Measurements from ENCODE around the gene UGGT2. TPM values are rescaled to one million over a fixed set of nuclear protein-coding genes. Genes with fewer than 3 reads are reported as not detected.
"Not testable (repeated sequence)": the region's sequence is repeated elsewhere in the genome, so short reads cannot be mapped to it uniquely, and the experiment has no call there.

UGGT2 gene
- total RNA-seq, 4 donors from 2014 or later, result 8.7 to 21.5 (median 13.6) TPM

DNA sequence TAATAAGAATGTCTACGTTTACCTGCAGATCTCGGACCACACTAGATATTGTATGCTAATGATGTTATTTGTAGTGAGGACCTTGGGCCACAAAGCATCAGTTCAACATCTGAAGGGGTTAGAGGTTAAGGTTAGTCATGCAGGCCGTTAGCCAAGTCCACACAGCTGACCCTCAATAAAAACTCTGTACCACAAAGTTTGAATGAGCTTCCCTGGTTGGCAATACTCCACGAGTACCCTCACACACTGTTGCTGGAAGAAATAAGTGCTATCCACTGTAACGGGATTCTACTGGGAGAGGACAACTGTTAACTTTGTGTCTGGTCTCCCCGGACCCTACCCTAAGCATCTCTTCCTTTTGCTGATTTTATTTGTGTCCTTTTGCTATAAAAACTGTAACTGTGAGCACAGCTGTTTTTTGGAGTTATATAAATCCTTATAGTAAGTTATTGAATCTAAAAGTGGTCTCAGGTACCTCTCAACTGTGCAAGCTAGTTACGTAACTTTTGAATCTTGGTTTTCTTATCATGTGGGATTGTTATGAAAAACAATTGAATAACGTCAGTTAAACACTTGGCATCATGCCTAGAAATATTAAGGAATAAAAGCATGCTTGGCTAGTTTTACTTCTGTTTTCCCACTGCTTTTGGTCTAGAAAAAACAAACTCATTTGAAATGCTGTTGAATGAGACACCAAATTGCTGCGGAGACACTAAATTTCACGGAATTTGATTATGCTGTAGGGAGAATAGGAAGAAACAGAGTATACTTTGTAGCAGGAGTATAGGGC is 194.7 kb downstream of the UGGT2 start:
- intact Hi-C loops (cut with DNase I; ENCODE audit: low total_unique reads), result no loop called here
- DNase-seq (ENCODE audit: low spot score in 2 of 2), result no peak
- WGBS, 2 donors, result 69 to 75% methylated on average over 10 of the region's 10 CpGs
- no peak for TF ChIP-seq CTCF (IDR thresholded peaks at IDR 0.05)
- TF ChIP-seq POLR2A (IDR thresholded peaks at IDR 0.05), result no peak
- H3K4me3 ChIP-seq (ENCODE audit: low read depth, poor library complexity, severe bottlenecking), result no peak overlapping the region

GRCh38 chr13:95845656-95846055 is 207.5 kb downstream of the UGGT2 start:
- H3K4me3 ChIP-seq (ENCODE audit: low read depth, poor library complexity, severe bottlenecking); intact Hi-C loops (cut with DNase I; ENCODE audit: low total_unique reads); DNase-seq (ENCODE audit: low spot score in 2 of 2): not testable (repeated sequence)
- 94 to 96% methylated on average over 21 to 26 of the region's 26 CpGs for WGBS, 2 donors

DNA sequence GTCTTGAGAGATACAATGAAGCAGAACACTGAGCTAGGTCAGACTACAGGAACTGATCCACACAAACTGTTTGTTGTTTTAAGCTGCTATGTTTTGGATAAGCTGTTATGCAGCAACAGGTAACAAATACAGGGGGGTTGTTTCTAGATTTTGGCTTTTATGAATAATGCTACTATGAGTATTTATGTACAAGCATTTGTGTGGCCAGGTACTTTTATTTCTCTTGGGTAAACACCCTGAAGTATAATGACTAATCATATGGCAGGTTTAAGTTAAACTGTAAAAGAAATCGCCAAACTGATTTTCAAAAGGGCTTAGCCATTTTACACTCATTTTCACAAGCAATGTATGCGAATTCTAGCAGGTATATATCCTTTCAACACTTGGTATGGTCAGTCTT is 210.3 kb downstream of the UGGT2 start:
- TF ChIP-seq POLR2A (IDR thresholded peaks at IDR 0.05) (no peak), CTCF (IDR thresholded peaks at IDR 0.05) (no peak)
- DNase-seq (ENCODE audit: low spot score in 2 of 2), result no peak
- intact Hi-C loops (cut with DNase I; ENCODE audit: low total_unique reads), result no loop called here
- H3K4me3 ChIP-seq (ENCODE audit: low read depth, poor library complexity, severe bottlenecking), result no peak overlapping the region
- 91 to 92% methylated on average over 2 of the region's 2 CpGs for WGBS, 2 donors

DNA sequence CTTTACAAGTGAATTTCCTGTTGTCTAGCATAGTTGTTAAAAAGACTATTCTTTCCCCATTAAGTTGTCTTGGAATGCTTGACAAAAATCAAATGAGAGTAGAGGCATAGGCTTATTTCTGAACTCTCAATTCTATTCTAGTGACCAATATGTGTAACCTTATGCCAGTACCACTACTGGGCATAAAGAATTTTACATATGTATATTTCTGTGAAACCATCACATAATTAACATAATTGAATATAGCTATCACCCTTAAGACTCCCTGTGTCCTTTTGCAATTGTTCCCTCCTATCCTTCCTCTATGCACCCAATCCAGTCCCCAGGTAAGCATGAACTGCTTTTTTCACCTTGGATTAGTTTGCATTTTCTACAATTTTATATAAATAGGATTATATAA is 211.3 kb downstream of the UGGT2 start:
- no peak for TF ChIP-seq POLR2A (IDR thresholded peaks at IDR 0.05)
- no peak for TF ChIP-seq CTCF (IDR thresholded peaks at IDR 0.05)
- intact Hi-C loops (cut with DNase I; ENCODE audit: low total_unique reads), result no loop called here
- DNase-seq (ENCODE audit: low spot score in 2 of 2), result no peak
- H3K4me3 ChIP-seq (ENCODE audit: low read depth, poor library complexity, severe bottlenecking), result no peak overlapping the region

DNA sequence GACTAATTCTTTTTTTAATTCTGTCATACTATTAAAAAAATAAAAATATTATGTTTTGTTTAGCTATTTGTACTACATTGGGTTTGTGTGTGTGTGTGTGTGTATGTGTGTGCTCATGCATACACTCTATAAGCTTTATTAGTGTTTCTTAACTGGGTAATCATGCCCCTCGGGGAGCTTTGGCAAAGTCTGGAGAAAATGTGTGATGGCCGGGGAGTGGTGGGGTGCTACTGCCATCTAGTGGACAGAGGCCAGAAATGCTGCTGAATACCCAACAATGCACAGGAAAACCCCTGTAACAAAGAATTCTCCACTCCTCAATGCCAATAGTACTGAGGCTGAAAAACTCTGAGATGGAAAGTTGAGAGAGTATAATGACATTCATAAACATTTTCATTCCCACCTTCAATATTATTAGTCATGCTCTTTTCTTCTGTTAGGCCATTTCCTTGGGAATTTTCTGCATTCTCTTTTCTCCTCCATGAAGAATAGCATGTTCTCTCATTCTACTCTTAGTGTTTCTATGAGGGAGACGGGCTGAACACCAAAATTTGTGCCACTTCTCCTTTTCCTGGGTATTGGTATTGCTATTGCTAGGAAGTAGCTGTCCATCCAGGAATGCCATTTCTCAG is 219.0 kb downstream of the UGGT2 start:
- intact Hi-C loops (cut with DNase I; ENCODE audit: low total_unique reads), result loop anchor here (5.0 kb wide), 1 partner anchor 212 kb away; no protein-coding TSS in a partner anchor
- peak; percentile 39 to 91 for DNase-seq (ENCODE audit: low spot score in 2 of 2)
- WGBS, 2 donors, result 13 to 20% methylated on average over 3 of the region's 3 CpGs
- H3K4me3 ChIP-seq (ENCODE audit: low read depth, poor library complexity, severe bottlenecking), result no peak overlapping the region
- TF ChIP-seq CTCF (IDR thresholded peaks at IDR 0.05) (peak in 1 of 3 donors; percentile 68), POLR2A (IDR thresholded peaks at IDR 0.05) (no peak)

- TF ChIP-seq POLR2A (IDR thresholded peaks at IDR 0.05), result no peak
- TF ChIP-seq CTCF (IDR thresholded peaks at IDR 0.05), result no peak
- H3K4me3 ChIP-seq (ENCODE audit: low read depth, poor library complexity, severe bottlenecking), result no peak overlapping the region
- DNase-seq (ENCODE audit: low spot score in 2 of 2), result no peak
- intact Hi-C loops (cut with DNase I; ENCODE audit: low total_unique reads), result loop anchor here (5.0 kb wide), 1 partner anchor 211 kb away; no protein-coding TSS in a partner anchor
- 5 to 6% methylated on average over 1 of the region's 1 CpG for WGBS, 2 donors
These were observed 219.5 kb downstream of the UGGT2 start for GRCh38 chr13:95833719-95834118.

Data from lower leg skin (tissue), 4 donors.